ENCODE results near the gene AP1AR.

DNA sequence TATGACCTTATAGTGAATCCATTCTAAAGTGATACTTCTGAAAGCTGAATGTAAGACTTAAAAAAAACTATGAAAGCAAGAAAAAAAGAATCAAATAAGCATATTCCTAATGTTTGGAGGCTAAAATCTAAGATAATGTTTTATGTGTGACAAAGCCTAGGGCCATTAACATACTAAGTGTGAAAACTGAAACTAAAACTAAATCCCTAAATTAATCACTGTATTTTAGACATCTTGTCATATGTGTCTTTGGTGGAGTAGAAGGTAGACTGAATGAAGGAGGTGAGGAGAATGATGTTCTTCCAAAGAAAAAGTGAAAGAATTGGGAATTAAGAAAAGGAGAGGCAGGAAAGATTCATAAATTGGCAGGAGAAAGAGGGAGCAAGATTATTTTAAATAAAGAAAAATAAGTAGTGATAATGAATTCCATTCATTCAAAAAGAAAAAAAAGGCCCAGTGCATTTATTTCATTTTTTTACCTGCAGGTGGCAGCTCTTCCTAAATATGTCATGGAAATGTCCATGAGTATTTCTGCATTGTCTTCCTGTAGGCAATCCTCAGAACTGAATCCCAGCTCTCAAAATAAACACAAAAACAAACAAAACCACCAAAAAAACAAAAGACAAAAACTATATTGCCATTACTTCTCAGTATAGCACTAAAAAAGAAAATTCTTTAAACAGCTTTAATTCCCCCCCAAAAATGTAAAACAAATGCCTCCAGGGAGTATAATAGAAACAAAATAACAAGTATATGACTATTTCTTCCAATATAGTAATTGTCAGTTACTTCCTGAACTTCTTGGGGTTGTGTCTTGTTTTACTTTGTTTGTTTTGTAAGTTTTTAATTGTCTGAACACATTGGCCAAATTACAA, 17.0 kb upstream of the AP1AR start:
- TF ChIP-seq EZH2 (IDR thresholded peaks at IDR 0.05; ENCODE audit: low read depth), result no peak
- TF ChIP-seq, protein P1, sequence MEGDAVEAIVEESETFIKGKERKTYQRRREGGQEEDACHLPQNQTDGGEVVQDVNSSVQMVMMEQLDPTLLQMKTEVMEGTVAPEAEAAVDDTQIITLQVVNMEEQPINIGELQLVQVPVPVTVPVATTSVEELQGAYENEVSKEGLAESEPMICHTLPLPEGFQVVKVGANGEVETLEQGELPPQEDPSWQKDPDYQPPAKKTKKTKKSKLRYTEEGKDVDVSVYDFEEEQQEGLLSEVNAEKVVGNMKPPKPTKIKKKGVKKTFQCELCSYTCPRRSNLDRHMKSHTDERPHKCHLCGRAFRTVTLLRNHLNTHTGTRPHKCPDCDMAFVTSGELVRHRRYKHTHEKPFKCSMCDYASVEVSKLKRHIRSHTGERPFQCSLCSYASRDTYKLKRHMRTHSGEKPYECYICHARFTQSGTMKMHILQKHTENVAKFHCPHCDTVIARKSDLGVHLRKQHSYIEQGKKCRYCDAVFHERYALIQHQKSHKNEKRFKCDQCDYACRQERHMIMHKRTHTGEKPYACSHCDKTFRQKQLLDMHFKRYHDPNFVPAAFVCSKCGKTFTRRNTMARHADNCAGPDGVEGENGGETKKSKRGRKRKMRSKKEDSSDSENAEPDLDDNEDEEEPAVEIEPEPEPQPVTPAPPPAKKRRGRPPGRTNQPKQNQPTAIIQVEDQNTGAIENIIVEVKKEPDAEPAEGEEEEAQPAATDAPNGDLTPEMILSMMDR (conservative IDR thresholded peaks at IDR 0.05), result peak; percentile 65; the same call in 1 of the 2 replicates

Measured in PC-9 (cell line).